PFSK-1 (cell line): Measurements from ENCODE around the gene MRPL52.
A peak's percentile ranks its signal among the peaks of the same experiment; 100 is the strongest.

Experiments used
- FOXP2 ChIP-seq: optimal IDR thresholded peaks from 2 replicates; pipeline ENCODE3; 2011; ENCODE audit warnings: borderline replicate concordance, control low read depth, inconsistent platforms; ENCODE audit not compliant: insufficient read depth; ENCODE audit errors: extremely low read length, extremely low read depth
- POLR2AphosphoS5 ChIP-seq: IDR thresholded peaks from 2 replicates; pipeline ENCODE4 v1.6.1; 2012; ENCODE audit warnings: low read depth, mild to moderate bottlenecking, control low read depth, low read length, moderate library complexity
- REST ChIP-seq, 2 experiments: IDR thresholded peaks; 2 replicates each; pipeline versions ENCODE4 v1.6.1 to v1.8.0; 2011 to 2012; ENCODE audit warnings: low read depth in 2 of 2, low read length in 2 of 2, control low read depth in 1 of 2, inconsistent platforms in 1 of 2, mild to moderate bottlenecking in 1 of 2, moderate library complexity in 1 of 2; ENCODE audit not compliant: insufficient read depth in 1 of 2
- SIN3A ChIP-seq: IDR thresholded peaks from 2 replicates; pipeline ENCODE4 v1.6.1; 2012; ENCODE audit warnings: mild to moderate bottlenecking, low read length, moderate library complexity, borderline replicate concordance; ENCODE audit not compliant: insufficient read depth
- TAF1 ChIP-seq: IDR thresholded peaks from 2 replicates; pipeline ENCODE4 v1.6.1; 2012; ENCODE audit warnings: low read length, control low read depth, borderline replicate concordance; ENCODE audit not compliant: insufficient read depth

The MRPL52 gene

DNA sequence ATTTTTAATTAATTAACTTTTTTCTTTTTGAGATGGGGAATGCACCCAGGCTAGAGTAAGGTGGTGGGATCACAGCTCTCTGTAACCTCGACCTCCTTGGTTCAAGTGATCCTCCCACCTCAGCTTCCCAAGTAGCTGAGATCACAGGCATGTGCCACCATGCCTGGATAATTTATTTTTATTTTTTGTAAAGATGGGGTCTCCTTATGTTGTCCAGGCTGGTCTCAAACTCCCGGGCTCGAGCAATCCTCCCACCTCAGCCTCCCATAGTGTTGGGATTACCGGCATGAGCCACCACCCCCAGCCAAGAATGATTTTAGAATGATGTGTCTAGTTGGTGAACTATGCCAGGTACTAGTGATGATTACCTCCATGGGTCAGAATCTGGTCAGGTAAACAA is 35.3 kb downstream of the MRPL52 start:
- no peak for TF ChIP-seq POLR2AphosphoS5
- TF ChIP-seq TAF1, result no peak
- TF ChIP-seq REST (IDR thresholded peaks at IDR 0.05; ENCODE audit: insufficient read depth in 1 of 2, low read depth in 2 of 2, low read length in 2 of 2), result no peak

DNA sequence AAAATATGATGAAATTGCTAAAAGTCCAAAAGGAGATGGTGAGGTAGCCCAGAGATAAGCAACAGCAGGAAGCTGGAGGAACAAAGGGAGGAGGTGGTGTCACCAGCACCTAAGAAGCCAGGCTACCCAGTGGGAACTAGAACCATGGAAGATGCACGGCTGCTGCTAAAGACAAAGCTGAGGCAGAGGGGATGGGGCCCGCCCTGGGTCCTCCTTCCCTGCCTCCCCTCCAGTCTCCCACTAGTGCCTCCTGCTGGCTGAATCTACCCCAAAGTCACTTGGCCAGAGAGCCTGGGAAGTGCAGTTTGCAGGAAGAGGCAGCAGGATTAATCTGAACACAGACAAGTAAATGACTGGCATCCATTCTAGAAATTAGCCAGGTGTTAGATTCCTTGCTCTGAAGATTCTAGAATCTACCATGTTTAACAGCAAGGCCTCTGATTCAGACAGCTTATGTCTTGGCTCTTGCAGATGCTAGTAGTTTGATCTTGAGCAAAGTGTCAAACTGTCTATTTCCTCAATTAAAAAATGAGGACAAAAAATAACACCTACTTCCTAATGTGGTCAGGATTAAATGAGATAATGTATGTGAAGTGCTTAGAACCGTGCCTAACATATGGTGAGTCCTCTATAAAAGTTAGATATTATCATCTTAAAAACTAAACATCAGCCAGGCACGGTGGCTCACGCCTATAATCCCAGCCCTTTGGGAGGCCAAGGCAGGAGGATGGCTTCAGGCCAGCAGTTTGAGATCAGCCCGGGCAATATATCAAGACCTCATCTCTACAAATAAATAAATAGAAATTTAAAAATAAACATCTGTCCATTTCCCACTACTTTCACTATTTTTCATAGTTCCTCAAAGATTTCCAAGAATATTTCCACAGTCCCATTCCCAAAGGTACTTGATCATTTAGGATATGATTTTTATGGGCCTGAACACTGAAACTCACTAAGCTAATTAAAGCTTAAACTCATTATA is 36.0 kb downstream of the MRPL52 start:
- no peak for TF ChIP-seq SIN3A
- no peak for TF ChIP-seq REST (IDR thresholded peaks at IDR 0.05; ENCODE audit: insufficient read depth in 1 of 2, low read depth in 2 of 2, low read length in 2 of 2)
- TF ChIP-seq POLR2AphosphoS5, result no peak
- TF ChIP-seq TAF1, result no peak
- no peak for TF ChIP-seq FOXP2

GRCh38 chr14:22866874-22867273 is 37.2 kb downstream of the MRPL52 start:
- no peak for TF ChIP-seq REST (IDR thresholded peaks at IDR 0.05; ENCODE audit: insufficient read depth in 1 of 2, low read depth in 2 of 2, low read length in 2 of 2)
- no peak for TF ChIP-seq SIN3A
- TF ChIP-seq POLR2AphosphoS5, result no peak
- TF ChIP-seq FOXP2, result no peak
- TF ChIP-seq TAF1, result no peak

- TF ChIP-seq FOXP2 (no peak), REST (IDR thresholded peaks at IDR 0.05; ENCODE audit: insufficient read depth in 1 of 2, low read depth in 2 of 2, low read length in 2 of 2) (no peak), SIN3A (peak; percentile 11; the same call in 1 of the 2 replicates), TAF1 (no peak), POLR2AphosphoS5 (no peak)
These were observed 41.1 kb downstream of the MRPL52 start for GRCh38 chr14:22870811-22871223.
